SU-DHL-6 (cell line): ENCODE results near the gene STRN.
"Not testable (repeated sequence)": the region's sequence is repeated elsewhere in the genome, so short reads cannot be mapped to it uniquely, and the experiment has no call there.

Experiments
- H2AFZ ChIP-seq: fragments of 200-600 bp; sonication (generic); 2 replicates; pipeline ENCODE4 v1.6.1; 2014; ENCODE audit warnings: low read depth, mild to moderate bottlenecking, moderate library complexity, mixed read lengths, antibody characterized with exemption, low read length; ENCODE audit not compliant: severe bottlenecking
- H3F3A ChIP-seq: fragments of 200-600 bp; shearing (Covaris generic); 2 replicates; pipeline ENCODE4 v1.6.0; 2016; ENCODE audit warnings: antibody characterized with exemption, mild to moderate bottlenecking; ENCODE audit not compliant: insufficient read depth
- H3K27ac ChIP-seq: fragments of 200-600 bp; sonication (generic); 2 replicates; pipeline ENCODE4 v1.5.1; 2016; ENCODE audit warnings: low read depth, mild to moderate bottlenecking, low read length, moderate library complexity, mixed read lengths
- H3K27me3 ChIP-seq: fragments of 200-600 bp; sonication (generic), shearing (Covaris generic); 2 replicates; pipeline ENCODE4 v1.6.0; 2014; ENCODE audit warnings: mild to moderate bottlenecking, low read length
- H3K36me3 ChIP-seq: fragments of 200-600 bp; sonication (generic); 2 replicates; pipeline ENCODE4 v1.6.1; 2014; ENCODE audit warnings: mild to moderate bottlenecking, low read length, mixed read lengths
- H3K4me2 ChIP-seq: fragments of 300-600, 200-600 bp; shearing (Covaris generic), sonication (generic); 2 replicates; pipeline ENCODE4 v1.6.0; 2014; ENCODE audit warnings: low read length, low read depth, mild to moderate bottlenecking; ENCODE audit not compliant: poor library complexity, severe bottlenecking
- H3K4me3 ChIP-seq: fragments of 200-600 bp; sonication (generic); 2 replicates; pipeline ENCODE4 v1.5.1; 2014; ENCODE audit warnings: antibody characterized with exemption, low read length, mild to moderate bottlenecking, mixed read lengths; ENCODE audit not compliant: insufficient read depth, poor library complexity, severe bottlenecking
- H3K79me2 ChIP-seq: fragments of 200-600 bp; sonication (generic); 2 replicates; pipeline ENCODE4 v1.6.1; 2014; ENCODE audit warnings: mild to moderate bottlenecking, low read length, moderate library complexity; ENCODE audit not compliant: insufficient read depth
- H3K9ac ChIP-seq: fragments of 200-600 bp; sonication (generic); 2 replicates; pipeline ENCODE4 v1.7.0; 2014; ENCODE audit warnings: mild to moderate bottlenecking, low read length
- H3K9me2 ChIP-seq: fragments of 200-600 bp; sonication (generic); replicated peaks from 2 replicates; pipeline ENCODE4 v1.6.1; 2014; ENCODE audit warnings: low read length; ENCODE audit not compliant: insufficient read depth
- H3K9me3 ChIP-seq: fragments of 200-600 bp; sonication (generic); 2 replicates; pipeline ENCODE4 v1.6.1; 2014; ENCODE audit warnings: low read length, mixed read lengths; ENCODE audit not compliant: insufficient read depth
- H4K20me1 ChIP-seq: fragments of 200-600 bp; sonication (generic); 2 replicates; pipeline ENCODE4 v1.6.1; 2014; ENCODE audit warnings: low read depth, mild to moderate bottlenecking, antibody characterized with exemption, low read length, moderate library complexity, mixed read lengths
- EZH2phosphoT487 ChIP-seq: fragments of 200-600 bp; sonication (generic), shearing (Covaris generic); conservative IDR thresholded peaks from 2 replicates; pipeline ENCODE4 v1.6.1; 2018; ENCODE audit warnings: mild to moderate bottlenecking, antibody characterized with exemption, low read length, moderate library complexity, mixed read lengths
- TF ChIP-seq, protein P1 (sequence below): fragments of 200-600 bp; sonication (generic); IDR thresholded peaks from one replicate; pipeline ENCODE4 v1.5.1; 2017; ENCODE audit warnings: antibody characterized with exemption, mild to moderate bottlenecking, low read length, moderate library complexity; ENCODE audit not compliant: insufficient read depth, poor library complexity, severe bottlenecking

The STRN gene

GRCh38 chr2:36889795-36890194, 76.5 kb downstream of the STRN start:
- Histone ChIP-seq H3F3A (no peaks in the 10 kb centered on the region), H3K79me2 (no peaks in the 10 kb centered on the region), H3K9me2 (no peaks in the 10 kb centered on the region), H3K36me3 (peaks cover 20% of the 10 kb centered on the region; the same call in 1 of the 2 replicates), H3K9me3 (no peaks in the 10 kb centered on the region), H4K20me1 (no peaks in the 10 kb centered on the region), H3K27ac (no peak overlapping the region), H3K9ac (no peak overlapping the region), H2AFZ (no peak overlapping the region), H3K4me2 (no peak overlapping the region), H3K27me3 (no peaks in the 10 kb centered on the region), H3K4me3 (no peak overlapping the region)
- TF ChIP-seq, protein P1, sequence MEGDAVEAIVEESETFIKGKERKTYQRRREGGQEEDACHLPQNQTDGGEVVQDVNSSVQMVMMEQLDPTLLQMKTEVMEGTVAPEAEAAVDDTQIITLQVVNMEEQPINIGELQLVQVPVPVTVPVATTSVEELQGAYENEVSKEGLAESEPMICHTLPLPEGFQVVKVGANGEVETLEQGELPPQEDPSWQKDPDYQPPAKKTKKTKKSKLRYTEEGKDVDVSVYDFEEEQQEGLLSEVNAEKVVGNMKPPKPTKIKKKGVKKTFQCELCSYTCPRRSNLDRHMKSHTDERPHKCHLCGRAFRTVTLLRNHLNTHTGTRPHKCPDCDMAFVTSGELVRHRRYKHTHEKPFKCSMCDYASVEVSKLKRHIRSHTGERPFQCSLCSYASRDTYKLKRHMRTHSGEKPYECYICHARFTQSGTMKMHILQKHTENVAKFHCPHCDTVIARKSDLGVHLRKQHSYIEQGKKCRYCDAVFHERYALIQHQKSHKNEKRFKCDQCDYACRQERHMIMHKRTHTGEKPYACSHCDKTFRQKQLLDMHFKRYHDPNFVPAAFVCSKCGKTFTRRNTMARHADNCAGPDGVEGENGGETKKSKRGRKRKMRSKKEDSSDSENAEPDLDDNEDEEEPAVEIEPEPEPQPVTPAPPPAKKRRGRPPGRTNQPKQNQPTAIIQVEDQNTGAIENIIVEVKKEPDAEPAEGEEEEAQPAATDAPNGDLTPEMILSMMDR, result no peak
- no peak for TF ChIP-seq EZH2phosphoT487

- H3K4me2 ChIP-seq, H3K27ac ChIP-seq, H4K20me1 ChIP-seq: not testable (repeated sequence)
These were observed 79.2 kb downstream of the STRN start for GRCh38 chr2:36887095-36887494.

GRCh38 chr2:36886664-36887063, 79.7 kb downstream of the STRN start:
- no peak for TF ChIP-seq EZH2phosphoT487
- TF ChIP-seq, protein P1, result no peak
- no peak overlapping the region for H3K27ac ChIP-seq
- H3K27me3 ChIP-seq, result no peaks in the 10 kb centered on the region
- H3F3A ChIP-seq, result no peaks in the 10 kb centered on the region
- H4K20me1 ChIP-seq, result no peaks in the 10 kb centered on the region
- H3K36me3 ChIP-seq, result peaks cover 20% of the 10 kb centered on the region; the same call in 1 of the 2 replicates
- H3K9me2 ChIP-seq, result no peaks in the 10 kb centered on the region
- H3K9ac ChIP-seq, result no peak overlapping the region
- no peaks in the 10 kb centered on the region for H3K9me3 ChIP-seq
- no peak overlapping the region for H3K4me2 ChIP-seq
- H3K4me3 ChIP-seq, result no peak overlapping the region
- H3K79me2 ChIP-seq, result no peaks in the 10 kb centered on the region
- H2AFZ ChIP-seq, result no peak overlapping the region

More at GRCh38 chr2:36887095-36887494, 79.2 kb downstream of the STRN start:
- peaks cover 20% of the 10 kb centered on the region; the same call in 1 of the 2 replicates for H3K36me3 ChIP-seq
- H3K79me2 ChIP-seq, H3K9me3 ChIP-seq, H3K4me3 ChIP-seq, H2AFZ ChIP-seq, H3K27me3 ChIP-seq, H3K9ac ChIP-seq, H3F3A ChIP-seq, H3K9me2 ChIP-seq: not testable (repeated sequence)

GRCh38 chr2:36885605-36886004, 80.7 kb downstream of the STRN start:
- Histone ChIP-seq H4K20me1 (no peaks in the 10 kb centered on the region), H3F3A (no peaks in the 10 kb centered on the region), H3K27ac (no peak overlapping the region), H3K27me3 (no peaks in the 10 kb centered on the region), H3K9ac (no peak overlapping the region), H2AFZ (no peak overlapping the region), H3K4me3 (no peak overlapping the region), H3K9me3 (no peaks in the 10 kb centered on the region), H3K9me2 (no peaks in the 10 kb centered on the region), H3K4me2 (no peak overlapping the region), H3K36me3 (peaks cover 22% of the 10 kb centered on the region; the same call in 1 of the 2 replicates), H3K79me2 (no peaks in the 10 kb centered on the region)
- TF ChIP-seq, protein P1, result no peak
- no peak for TF ChIP-seq EZH2phosphoT487
